ENCODE measurements around the gene C16orf54. TPM values are rescaled to one million over a fixed set of nuclear protein-coding genes. Genes with fewer than 3 reads are reported as not detected.
"Not testable (repeated sequence)": the region's sequence is repeated elsewhere in the genome, so short reads cannot be mapped to it uniquely, and the experiment has no call there.

C16orf54 gene
- total RNA-seq, 1 experiment from 2014 or later, result 0.18 TPM

DNA sequence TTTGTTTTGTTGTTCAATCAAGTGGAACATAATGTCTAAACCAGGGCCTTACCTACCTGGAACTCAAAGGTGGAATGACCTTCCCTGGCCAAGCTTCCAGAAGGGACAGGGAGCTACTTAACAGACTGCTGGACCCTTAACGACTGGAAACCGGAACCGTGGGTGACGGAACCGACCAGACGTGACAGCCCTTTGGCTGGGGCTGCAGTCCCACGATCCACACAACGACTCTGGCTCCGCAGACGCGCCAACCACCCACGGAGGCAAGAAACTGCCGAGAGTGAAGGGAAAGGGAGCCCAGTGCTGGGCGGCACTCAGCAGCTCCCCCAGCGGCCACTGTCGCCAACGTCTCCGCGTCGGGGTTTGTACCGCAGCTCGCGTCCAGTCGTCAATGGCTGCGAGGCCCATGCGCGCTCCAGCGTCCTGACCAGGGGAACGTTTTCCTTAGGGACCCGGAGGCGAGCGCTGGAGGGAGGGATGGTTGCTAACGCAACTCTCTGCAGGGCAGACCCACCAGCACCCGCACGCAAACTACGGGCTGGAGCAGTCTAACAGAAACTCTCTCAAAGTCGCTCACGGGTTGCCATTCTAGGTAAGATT, 39.2 kb upstream of the C16orf54 start:
- Histone ChIP-seq H3K4me3 (ENCODE audit: low read depth in 2 of 2, low read length in 2 of 2) (peak overlapping the region in 1 of 2 experiments; percentile 24; a peak in 1 of 4 replicates), H3K36me3 (ENCODE audit: control insufficient read depth, insufficient read depth, low read length) (no peaks in the 10 kb centered on the region), H3K27me3 (ENCODE audit: control insufficient read depth, insufficient read depth, low read length) (no peaks in the 10 kb centered on the region), H3K9me3 (ENCODE audit: control insufficient read depth, insufficient read depth, low read depth, low read length) (no peaks in the 10 kb centered on the region), H3K4me1 (ENCODE audit: control insufficient read depth, insufficient read depth, low read length) (no peaks in the 10 kb centered on the region), H3K27ac (ENCODE audit: low read length) (peak overlapping the region; percentile 60)
- intact Hi-C loops (cut with micrococcal nuclease; ENCODE audit: unreplicated experiment) (no loop called here), in situ Hi-C loops (cut with HindIII; ENCODE audit: low pct_unique_long_range_greater_than_20kb, low sequenced_read_pairs) (no loop called here)
- ChIA-PET CTCF (interaction anchor here (0.6 to 1.2 kb wide), 5 partner anchors 12 to 95 kb away, joined by 3 to 4 read pairs (median 3); no protein-coding TSS in a partner anchor), POLR2A (no interaction called here)
- no peak for TF ChIP-seq POLR2AphosphoS5 (IDR thresholded peaks at IDR 0.05; ENCODE audit: low read depth, low read length)
- TF ChIP-seq, protein P1, sequence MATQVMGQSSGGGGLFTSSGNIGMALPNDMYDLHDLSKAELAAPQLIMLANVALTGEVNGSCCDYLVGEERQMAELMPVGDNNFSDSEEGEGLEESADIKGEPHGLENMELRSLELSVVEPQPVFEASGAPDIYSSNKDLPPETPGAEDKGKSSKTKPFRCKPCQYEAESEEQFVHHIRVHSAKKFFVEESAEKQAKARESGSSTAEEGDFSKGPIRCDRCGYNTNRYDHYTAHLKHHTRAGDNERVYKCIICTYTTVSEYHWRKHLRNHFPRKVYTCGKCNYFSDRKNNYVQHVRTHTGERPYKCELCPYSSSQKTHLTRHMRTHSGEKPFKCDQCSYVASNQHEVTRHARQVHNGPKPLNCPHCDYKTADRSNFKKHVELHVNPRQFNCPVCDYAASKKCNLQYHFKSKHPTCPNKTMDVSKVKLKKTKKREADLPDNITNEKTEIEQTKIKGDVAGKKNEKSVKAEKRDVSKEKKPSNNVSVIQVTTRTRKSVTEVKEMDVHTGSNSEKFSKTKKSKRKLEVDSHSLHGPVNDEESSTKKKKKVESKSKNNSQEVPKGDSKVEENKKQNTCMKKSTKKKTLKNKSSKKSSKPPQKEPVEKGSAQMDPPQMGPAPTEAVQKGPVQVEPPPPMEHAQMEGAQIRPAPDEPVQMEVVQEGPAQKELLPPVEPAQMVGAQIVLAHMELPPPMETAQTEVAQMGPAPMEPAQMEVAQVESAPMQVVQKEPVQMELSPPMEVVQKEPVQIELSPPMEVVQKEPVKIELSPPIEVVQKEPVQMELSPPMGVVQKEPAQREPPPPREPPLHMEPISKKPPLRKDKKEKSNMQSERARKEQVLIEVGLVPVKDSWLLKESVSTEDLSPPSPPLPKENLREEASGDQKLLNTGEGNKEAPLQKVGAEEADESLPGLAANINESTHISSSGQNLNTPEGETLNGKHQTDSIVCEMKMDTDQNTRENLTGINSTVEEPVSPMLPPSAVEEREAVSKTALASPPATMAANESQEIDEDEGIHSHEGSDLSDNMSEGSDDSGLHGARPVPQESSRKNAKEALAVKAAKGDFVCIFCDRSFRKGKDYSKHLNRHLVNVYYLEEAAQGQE (IDR thresholded peaks at IDR 0.05; ENCODE audit: insufficient read depth in 1 of 2, low read depth in 2 of 2, low read length in 1 of 2), result peak in 1 of 2 experiments; percentile 43; a peak in 1 of 4 replicates
- TF ChIP-seq, protein P2, sequence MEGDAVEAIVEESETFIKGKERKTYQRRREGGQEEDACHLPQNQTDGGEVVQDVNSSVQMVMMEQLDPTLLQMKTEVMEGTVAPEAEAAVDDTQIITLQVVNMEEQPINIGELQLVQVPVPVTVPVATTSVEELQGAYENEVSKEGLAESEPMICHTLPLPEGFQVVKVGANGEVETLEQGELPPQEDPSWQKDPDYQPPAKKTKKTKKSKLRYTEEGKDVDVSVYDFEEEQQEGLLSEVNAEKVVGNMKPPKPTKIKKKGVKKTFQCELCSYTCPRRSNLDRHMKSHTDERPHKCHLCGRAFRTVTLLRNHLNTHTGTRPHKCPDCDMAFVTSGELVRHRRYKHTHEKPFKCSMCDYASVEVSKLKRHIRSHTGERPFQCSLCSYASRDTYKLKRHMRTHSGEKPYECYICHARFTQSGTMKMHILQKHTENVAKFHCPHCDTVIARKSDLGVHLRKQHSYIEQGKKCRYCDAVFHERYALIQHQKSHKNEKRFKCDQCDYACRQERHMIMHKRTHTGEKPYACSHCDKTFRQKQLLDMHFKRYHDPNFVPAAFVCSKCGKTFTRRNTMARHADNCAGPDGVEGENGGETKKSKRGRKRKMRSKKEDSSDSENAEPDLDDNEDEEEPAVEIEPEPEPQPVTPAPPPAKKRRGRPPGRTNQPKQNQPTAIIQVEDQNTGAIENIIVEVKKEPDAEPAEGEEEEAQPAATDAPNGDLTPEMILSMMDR (IDR thresholded peaks at IDR 0.05), result peak; percentile 90
- TF ChIP-seq TCF7L2 (IDR thresholded peaks at IDR 0.05; ENCODE audit: low read depth, low read length), result no peak
- no peak for TF ChIP-seq SIN3A (IDR thresholded peaks at IDR 0.05; ENCODE audit: borderline replicate concordance, insufficient read depth, low read depth, low read length)
- ATAC-seq, result peak; percentile 91
- DNase-seq (ENCODE audit: low read depth, low spot score), result no peak
- BruUV-seq (replicated peaks), result no TSS peak

DNA sequence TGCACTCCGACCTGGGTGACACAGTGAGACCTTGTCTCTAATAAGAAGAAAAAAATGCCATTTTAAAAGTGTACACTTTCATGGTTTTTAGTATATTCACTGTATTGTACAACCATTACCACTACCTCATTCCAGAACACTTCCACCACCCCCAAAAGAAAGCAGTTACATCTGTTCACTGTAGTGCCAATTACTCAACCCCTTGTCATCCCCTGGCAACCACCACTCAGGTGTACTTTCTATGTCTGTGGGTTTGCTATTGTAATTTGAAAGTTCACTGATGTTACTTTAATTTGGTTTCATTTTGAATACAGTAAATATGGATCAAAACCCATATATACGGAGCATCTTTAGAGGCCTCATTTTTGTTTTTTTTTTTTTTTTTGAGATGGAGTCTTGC, 38.4 kb upstream of the C16orf54 start:
- TF ChIP-seq, protein P1 (IDR thresholded peaks at IDR 0.05; ENCODE audit: insufficient read depth in 1 of 2, low read depth in 2 of 2, low read length in 1 of 2), result no peak
- no peak for TF ChIP-seq POLR2AphosphoS5 (IDR thresholded peaks at IDR 0.05; ENCODE audit: low read depth, low read length)
- TF ChIP-seq, protein P2 (IDR thresholded peaks at IDR 0.05), result no peak
- TF ChIP-seq SIN3A (IDR thresholded peaks at IDR 0.05; ENCODE audit: borderline replicate concordance, insufficient read depth, low read depth, low read length), result no peak
- Histone ChIP-seq H3K27ac (ENCODE audit: low read length) (no peak overlapping the region), H3K27me3 (ENCODE audit: control insufficient read depth, insufficient read depth, low read length) (no peaks in the 10 kb centered on the region), H3K4me1 (ENCODE audit: control insufficient read depth, insufficient read depth, low read length) (no peaks in the 10 kb centered on the region), H3K9me3 (ENCODE audit: control insufficient read depth, insufficient read depth, low read depth, low read length) (no peaks in the 10 kb centered on the region), H3K4me3 (ENCODE audit: low read depth in 2 of 2, low read length in 2 of 2) (no peak overlapping the region), H3K36me3 (ENCODE audit: control insufficient read depth, insufficient read depth, low read length) (no peaks in the 10 kb centered on the region)
- DNase-seq (ENCODE audit: low read depth, low spot score), result no peak
- ChIA-PET POLR2A (no interaction called here), CTCF (interaction anchor here (0.6 to 1.2 kb wide), 5 partner anchors 11 to 94 kb away, joined by 3 to 4 read pairs (median 3); no protein-coding TSS in a partner anchor)
- intact Hi-C loops (cut with micrococcal nuclease; ENCODE audit: unreplicated experiment) (no loop called here), in situ Hi-C loops (cut with HindIII; ENCODE audit: low pct_unique_long_range_greater_than_20kb, low sequenced_read_pairs) (no loop called here)
- ATAC-seq, result no peak
- BruUV-seq (replicated peaks), result no TSS peak

DNA sequence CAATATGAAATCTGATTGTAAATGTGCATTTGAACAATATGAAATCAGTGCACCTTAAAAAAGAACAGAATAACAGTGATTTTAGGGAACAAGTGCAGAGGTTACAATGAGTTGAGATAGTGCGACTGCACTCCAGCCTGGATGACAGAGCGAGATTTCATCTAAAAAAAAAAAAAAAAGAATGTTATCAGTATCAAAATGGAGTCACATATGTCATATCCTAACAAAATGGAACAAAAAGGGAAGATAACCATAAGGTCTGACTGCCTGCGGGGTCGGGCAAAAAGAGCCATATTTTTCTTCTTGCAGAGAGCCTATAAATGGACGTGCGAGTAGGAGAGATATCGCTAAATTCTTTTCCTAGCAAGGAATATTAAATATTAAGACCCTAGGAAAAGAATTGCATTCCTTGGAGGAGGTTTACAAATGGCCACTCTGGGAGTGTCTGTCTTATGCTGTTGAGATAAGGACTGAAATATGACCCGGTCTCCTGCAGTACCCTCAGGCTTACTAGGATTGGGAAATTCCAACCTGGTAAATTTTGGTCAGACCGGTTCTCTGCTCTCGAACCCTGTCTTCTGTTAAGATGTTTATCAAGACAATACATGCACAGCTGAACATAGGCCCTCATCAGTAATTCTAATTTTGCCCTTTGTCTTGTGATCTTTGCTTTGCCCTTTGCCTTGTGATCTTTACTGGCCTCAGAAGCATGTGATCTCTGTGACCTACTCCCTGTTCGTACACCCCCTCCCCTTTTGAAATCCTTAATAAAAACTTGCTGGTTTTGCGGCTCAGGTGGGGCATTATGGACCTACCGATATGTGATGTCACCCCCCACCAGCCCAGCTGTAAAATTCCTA, 37.5 kb upstream of the C16orf54 start:
- H3K27ac ChIP-seq (ENCODE audit: low read length); H3K4me1 ChIP-seq (ENCODE audit: control insufficient read depth, insufficient read depth, low read length); intact Hi-C loops (cut with micrococcal nuclease; ENCODE audit: unreplicated experiment); ATAC-seq; POLR2A ChIA-PET; H3K9me3 ChIP-seq (ENCODE audit: control insufficient read depth, insufficient read depth, low read depth, low read length); H3K4me3 ChIP-seq (ENCODE audit: low read depth in 2 of 2, low read length in 2 of 2); DNase-seq (ENCODE audit: low read depth, low spot score); H3K27me3 ChIP-seq (ENCODE audit: control insufficient read depth, insufficient read depth, low read length); H3K36me3 ChIP-seq (ENCODE audit: control insufficient read depth, insufficient read depth, low read length); BruUV-seq (replicated peaks); in situ Hi-C loops (cut with HindIII; ENCODE audit: low pct_unique_long_range_greater_than_20kb, low sequenced_read_pairs): not testable (repeated sequence)
- CTCF ChIA-PET, result interaction anchor here (1.2 kb wide), 1 partner anchor 54 kb away, joined by 4 read pairs; no protein-coding TSS in a partner anchor

Measured in Panc1 (cell line).